HG03097 (cell line): ENCODE results near the gene RNU6-9.
"Not testable (repeated sequence)": the region's sequence is repeated elsewhere in the genome, so short reads cannot be mapped to it uniquely, and the experiment has no call there.

ENCODE experiments used
- ATAC-seq: cut with Tn5 transposase; IDR thresholded peaks from one replicate; pipeline ENCODE4 v1.9.1; 2021; ENCODE audit not compliant: unreplicated experiment, low FRiP score

RNU6-9 gene

GRCh38 chr19:892894-893689, at the start of gene RNU6-9, which contains the start of gene MED16:
RNU6-9 (plus strand) TSS chr19:893484.
MED16 (minus strand) TSS chr19:893187; CDS start chr19:891131, 2,056 bp downstream.
- peak; percentile 80 for ATAC-seq

- ATAC-seq: no peak
These were observed 49.3 kb upstream of the RNU6-9 start for GRCh38 chr19:843836-844545.

- ATAC-seq: no peak
These were observed 48.7 kb upstream of the RNU6-9 start for GRCh38 chr19:844546-844971.

GRCh38 chr19:845707-846521, 47.4 kb upstream of the RNU6-9 start:
- no peak for ATAC-seq

GRCh38 chr19:848386-848921, 44.8 kb upstream of the RNU6-9 start:
- ATAC-seq: no peak

GRCh38 chr19:849195-849594, 44.1 kb upstream of the RNU6-9 start:
- not testable (repeated sequence) for ATAC-seq

- no peak for ATAC-seq
These were observed 42.9 kb upstream of the RNU6-9 start for GRCh38 chr19:850221-850978.

GRCh38 chr19:850979-851335, 42.3 kb upstream of the RNU6-9 start:
- ATAC-seq: no peak

GRCh38 chr19:852136-853013, 40.9 kb upstream of the RNU6-9 start, which contains the start of gene ELANE:
ELANE (plus strand) TSS chr19:852303; CDS start chr19:852329, 26 bp downstream.
- no peak for ATAC-seq

GRCh38 chr19:853014-853585, 40.2 kb upstream of the RNU6-9 start:
- ATAC-seq: no peak

- ATAC-seq: not testable (repeated sequence)
These were observed 39.6 kb upstream of the RNU6-9 start for GRCh38 chr19:853614-854220.

- ATAC-seq: no peak
These were observed 38.7 kb upstream of the RNU6-9 start for GRCh38 chr19:854549-854948.

- no peak for ATAC-seq
These were observed 38.1 kb upstream of the RNU6-9 start for GRCh38 chr19:855142-855541.

GRCh38 chr19:855566-856120, 37.6 kb upstream of the RNU6-9 start:
- no peak for ATAC-seq

- no peak for ATAC-seq
These were observed 35.0 kb upstream of the RNU6-9 start for GRCh38 chr19:858284-858683.

- no peak for ATAC-seq
These were observed 34.1 kb upstream of the RNU6-9 start, which contains the start of gene CFD for GRCh38 chr19:858868-859843. CFD (plus strand) TSS chr19:859664; CDS start chr19:859690, 26 bp downstream.
